HG02852 (cell line): ENCODE data around the gene CNTNAP2.
"Not testable (repeated sequence)": the region's sequence is repeated elsewhere in the genome, so short reads cannot be mapped to it uniquely, and the experiment has no call there.

Source experiments
- ATAC-seq: cut with Tn5 transposase; IDR thresholded peaks from one replicate; pipeline ENCODE4 v1.9.1; 2021; ENCODE audit warnings: mild to moderate bottlenecking, moderate library complexity; ENCODE audit not compliant: unreplicated experiment

The CNTNAP2 gene

DNA sequence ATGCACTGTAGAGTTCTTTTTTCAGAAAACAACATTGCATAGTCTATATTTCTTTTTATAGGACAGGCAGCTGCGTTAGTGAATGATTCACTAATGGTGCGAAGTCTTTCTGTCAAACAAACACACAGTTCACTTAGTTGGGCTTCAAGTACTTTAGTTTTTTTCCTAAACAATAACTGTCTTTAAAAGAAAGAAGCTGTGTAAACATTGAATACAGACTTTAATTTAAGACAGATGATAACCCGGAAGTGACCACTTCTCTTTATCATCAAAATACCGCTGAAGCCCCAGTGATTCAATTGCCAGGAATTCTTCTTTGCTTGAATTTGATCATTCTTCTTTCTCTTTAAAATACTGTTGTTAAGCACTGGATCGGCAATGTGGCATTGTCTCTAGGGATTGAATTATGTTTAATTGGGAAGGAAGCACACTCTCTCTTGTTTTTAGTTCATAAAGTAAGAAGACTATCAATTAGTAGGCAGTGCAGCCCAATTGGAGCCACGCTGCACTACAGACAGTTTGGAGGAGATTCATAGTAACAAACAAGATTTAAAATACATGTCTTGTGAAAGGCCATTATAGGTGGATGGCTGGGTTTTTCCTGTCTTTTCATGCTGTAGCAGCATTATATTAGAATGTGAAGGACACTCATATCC is 30.4 kb downstream of the CNTNAP2 start:
- no peak for ATAC-seq

DNA sequence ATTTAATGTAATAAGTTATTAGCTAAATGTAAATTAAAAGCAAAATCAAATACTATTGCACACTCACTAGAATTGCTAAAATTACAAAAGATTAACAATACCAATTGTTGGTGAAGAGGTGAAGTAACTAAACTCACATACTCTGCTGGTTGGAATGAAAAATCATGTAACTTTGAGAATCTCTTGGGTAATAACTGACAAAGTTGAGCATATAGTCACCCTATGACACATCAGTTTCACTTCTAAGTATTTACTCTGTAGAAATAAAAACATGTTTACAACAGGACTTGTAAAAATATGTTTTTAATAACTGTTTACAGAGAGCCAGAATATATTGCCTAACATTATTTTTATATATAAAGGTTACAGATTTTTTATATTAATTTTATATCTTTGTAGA is 33.6 kb downstream of the CNTNAP2 start:
- no peak for ATAC-seq

DNA sequence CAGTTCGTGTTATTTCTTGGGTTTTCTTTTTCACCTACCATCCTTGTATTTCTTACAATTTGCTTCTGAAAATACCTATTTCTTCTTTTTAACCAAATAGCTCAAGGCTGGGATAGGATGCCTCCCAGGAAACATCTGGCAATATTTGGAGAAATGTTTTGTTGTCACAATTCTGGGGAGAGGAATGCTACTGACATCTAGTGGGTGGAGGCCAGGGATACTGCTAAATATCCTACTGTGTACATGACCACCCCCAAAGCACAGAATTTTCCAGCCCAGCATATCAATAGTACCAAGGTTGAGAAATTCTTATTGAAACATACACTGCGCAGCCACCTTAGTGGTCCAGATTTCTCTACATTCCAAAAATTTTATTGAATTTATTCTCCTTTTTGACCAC is 55.5 kb downstream of the CNTNAP2 start:
- ATAC-seq, result no peak

DNA sequence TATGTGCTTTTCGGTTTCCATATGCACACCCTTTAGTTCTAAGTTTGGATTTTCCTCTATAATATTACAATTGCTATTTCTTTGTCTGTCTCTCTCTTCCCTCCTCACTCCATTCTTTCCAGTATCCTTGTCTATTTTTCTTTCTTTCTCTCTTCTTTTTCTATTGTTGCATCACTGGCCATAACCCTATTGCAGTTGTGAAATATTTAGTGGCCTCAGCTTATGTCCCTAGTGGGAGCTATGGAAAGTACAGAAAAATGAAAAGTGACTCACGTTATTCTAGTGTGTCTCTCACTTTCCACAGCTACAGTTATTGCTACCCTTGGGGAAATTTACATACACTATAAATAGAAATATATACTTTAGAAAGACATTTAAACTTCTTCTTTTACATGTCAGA is 59.1 kb downstream of the CNTNAP2 start:
- ATAC-seq, result no peak

DNA sequence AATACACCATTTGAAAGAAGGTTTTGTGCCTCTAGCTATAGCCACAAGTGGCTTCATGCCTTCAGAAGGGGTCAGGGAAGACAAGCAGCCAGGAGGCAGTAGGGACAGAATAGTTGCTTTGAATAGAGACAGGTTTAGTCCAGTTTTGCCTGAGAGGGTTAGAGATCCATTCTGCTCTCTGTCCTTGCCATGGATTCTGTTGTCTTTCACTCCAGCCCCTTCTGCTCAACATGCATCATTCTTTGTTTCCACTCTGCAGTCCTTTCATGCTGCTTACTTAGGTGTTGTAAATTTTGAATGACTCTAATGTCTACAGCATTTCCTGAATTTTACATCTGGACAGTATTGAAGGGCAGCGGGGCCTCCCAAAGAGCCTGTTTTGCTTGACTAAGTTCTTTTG is 60.3 kb downstream of the CNTNAP2 start:
- ATAC-seq, result no peak

DNA sequence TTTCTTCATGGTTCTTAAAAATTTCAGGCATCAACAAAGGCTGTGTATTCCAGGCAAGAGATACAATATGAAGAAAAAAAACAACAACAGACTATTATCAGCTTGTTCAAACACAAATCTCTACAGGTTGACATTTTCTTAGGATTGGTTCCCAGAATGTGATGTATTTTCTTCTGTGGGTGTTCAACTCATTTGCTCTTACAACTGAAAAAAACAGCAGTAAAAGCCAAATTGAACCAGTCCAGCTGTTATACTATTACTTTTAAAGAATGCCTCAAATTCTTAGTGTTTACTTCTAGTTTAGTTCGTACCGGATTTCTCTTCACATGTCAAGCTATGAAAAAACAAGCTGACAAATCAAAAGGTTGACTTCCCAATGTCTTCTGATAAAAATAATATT is 60.7 kb downstream of the CNTNAP2 start:
- ATAC-seq, result no peak

DNA sequence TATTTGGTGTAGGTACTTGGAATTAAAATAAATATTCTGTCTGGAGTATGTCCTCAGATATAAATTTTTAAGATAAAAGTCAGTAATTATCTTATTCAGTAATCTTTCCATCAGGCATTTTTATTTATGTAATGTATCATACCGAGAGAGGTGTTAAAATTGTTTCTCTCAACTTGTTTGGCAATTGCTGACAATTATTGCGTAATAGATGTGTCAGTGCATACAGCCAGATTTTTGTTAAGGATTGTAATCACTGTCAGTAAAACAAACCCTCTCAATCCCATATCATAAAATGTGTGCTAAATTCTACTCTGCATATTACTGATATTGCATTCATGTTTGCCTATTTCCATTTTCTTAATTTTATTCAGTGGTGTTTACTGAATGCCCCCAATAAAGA is 69.2 kb downstream of the CNTNAP2 start:
- no peak for ATAC-seq

DNA sequence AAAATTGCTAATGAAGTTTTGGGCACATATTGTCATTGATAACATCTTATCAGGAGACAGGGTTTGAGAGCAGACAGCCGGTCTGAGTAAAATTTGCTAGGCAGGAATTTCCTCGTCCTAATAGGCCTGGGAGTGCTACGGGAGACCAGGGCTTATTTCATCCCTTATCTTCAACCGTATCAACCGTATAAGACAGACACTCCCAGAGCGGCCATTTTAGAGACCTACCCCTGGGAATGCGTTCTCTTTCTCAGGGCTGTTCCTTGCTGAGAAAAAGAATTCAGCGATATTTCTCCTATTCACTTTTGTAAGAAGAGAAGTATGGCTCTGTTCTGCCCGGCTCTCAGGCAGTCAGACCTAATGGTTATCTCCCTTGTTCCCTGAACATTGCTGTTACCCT is 74.8 kb downstream of the CNTNAP2 start:
- ATAC-seq, result not testable (repeated sequence)

DNA sequence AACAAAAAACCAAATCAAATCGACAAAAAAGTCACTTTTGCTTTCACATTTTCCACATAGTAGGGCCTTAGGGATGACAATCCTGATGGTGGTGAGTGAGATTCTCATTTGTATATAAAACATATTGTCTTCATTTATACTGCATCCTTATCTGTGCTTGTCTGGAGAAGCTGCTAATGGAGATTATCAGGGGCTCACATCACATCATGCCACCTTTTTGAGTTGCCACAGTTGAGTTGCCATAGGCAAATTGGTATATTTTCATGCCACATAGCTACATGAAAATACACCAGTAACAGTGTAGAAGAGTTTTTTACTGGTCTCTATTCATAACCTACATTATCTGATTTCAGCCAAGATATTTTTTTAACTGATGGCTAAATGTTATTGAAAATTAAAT is 85.3 kb downstream of the CNTNAP2 start:
- no peak for ATAC-seq

DNA sequence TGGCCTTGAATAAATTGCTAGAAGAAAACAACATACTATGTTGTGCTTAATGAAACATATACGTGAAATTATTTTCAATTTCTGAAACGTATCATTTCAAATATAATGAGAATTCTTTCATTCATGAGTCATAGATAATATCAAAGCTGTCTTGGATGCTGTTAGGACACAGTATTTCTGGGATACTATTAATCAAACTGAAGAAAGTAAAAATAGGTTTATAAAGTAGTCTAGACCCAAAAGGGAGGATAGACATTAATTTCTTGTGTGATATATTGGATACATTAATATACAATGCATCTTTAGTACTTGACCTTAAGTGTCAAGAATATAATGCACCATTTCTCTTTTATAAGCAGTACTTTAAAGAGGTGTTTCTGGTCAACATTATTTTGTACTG is 89.7 kb downstream of the CNTNAP2 start:
- no peak for ATAC-seq

DNA sequence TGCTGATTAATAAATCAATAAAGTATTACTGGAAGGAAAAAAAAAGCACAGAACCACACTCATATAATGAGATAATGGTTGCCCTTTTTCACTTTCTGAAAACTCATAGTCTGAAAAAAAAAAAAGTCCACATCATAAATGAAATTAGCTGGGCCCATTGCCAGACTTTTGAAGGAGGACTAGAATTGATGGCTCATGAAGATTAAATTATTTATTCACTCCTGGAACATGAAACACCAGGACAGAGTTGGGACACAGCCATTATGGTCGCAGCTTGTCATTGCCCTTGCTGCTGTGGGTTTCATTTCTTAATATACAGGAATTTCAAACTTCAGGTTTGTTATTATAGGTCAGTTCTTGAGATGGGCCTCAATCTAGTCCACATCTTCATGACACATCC is 91.9 kb downstream of the CNTNAP2 start:
- ATAC-seq, result no peak

DNA sequence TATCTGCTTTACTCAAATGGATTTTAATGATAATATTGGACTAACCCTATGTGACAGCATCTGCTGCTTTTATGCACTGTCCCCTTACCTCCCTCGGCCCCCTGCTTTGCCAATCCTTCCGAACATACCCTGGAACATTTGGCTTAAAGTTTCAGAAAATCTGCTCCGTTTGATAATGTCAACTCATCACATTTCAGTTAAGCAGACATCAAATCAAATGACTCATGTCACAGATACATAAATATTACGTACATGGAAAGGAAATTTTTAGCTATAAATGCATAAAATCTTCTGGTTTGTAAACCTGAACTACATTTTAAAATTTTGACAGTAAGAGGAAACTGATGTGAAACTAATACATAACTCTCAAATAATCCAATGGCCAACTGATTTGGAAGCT is 98.2 kb downstream of the CNTNAP2 start:
- ATAC-seq, result no peak

DNA sequence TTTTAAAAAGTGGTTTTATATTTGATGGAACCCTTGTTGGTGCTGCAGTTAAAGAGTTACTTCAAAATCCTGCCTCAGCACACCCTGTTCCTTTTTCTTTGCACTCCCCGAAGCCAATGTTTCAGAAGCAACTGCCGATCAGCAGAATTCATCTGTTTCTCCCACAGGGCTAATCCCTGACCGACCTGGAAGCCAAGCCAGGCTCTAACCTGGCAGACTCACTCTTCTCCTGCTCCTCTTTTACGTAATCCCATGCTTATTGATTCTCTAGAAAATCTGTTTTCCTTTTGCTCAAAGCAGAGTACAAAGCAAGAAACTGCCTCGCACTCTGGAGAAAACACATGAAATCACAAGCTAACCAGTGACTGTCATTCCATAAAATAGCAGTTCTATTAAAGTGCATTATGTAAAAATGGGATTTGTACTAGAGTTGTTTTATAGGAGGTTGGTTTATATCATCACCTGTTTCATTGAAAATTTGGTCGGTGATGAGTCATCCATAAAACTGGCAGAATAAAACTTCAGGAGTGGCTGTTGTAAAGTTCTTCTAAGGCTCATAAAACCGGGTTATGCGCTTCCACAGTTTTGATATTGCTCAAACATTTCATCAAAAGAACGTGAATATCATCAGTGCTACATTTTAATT is 99.9 kb downstream of the CNTNAP2 start:
- no peak for ATAC-seq

DNA sequence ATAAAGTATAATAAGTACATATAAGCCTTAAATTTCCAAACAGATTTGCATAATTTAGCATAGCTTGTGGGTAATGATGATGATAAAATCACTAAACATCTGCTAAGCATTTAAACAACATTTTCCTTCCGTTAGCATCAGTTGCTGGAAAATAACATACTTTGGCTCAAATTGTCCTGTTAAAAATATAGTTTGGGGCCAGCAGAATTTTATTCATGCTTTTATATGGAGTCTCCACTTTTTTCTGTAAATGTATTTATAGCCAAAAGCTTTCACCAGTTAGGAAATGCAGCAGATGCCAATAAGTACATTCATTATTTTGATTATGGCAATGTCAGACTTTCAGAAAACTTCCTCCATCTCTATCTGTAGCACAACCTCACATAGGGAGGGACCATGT is 107.2 kb downstream of the CNTNAP2 start:
- ATAC-seq, result no peak

DNA sequence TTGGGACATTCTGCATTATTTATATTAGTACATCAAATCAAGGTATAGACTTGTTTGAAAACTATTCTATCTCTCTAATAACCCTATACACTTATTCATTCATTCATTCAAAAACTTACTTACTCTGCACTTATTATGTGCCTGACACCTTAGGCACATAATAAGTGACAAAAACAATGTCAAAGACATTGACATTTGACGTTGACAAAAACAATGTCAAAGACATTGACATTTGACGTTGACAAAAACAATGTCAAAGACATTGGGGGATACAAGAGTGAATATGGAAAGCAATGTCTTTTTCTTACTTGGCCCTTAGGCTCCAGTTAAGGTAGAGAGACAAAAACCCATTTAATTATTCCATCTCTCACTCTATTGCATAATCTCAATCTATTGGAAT is 116.0 kb downstream of the CNTNAP2 start:
- ATAC-seq, result no peak

DNA sequence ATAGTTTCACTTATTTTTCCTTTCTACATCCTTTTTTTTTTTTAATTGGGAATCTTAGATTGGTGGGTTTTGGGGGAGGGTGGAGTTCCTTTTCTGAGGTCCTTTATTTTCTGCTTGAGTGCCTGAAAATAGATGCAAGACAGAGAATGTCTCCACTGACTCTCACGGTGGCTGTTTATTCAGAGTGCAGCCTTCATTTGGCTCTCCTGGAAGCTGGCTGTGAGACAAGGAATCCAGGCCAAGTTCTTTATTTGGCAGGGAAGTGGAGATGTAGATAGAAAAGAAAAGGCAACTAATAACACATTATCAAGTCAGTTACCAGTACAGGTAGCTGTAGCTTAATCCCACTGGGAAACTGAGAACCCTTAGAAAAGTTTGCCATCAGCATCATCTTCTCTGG is 118.6 kb downstream of the CNTNAP2 start:
- no peak for ATAC-seq

DNA sequence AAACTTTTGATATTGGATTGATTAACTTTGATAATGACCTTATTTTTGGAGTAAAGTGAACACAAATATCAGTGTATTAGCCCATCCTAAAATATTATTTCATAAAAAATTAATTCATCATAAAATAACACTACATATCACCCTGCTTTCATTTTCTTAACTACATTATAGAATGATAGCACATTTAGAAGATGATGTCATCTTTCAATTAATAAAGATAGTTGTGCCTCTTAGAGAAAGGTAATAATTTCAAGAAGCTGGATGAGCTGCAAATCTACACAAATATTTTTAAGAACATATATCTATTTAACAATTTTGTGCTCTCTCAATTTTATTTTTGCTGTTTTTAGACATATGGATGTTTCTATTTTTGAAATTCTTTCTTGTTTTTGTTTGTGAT is 126.1 kb downstream of the CNTNAP2 start:
- ATAC-seq, result no peak

DNA sequence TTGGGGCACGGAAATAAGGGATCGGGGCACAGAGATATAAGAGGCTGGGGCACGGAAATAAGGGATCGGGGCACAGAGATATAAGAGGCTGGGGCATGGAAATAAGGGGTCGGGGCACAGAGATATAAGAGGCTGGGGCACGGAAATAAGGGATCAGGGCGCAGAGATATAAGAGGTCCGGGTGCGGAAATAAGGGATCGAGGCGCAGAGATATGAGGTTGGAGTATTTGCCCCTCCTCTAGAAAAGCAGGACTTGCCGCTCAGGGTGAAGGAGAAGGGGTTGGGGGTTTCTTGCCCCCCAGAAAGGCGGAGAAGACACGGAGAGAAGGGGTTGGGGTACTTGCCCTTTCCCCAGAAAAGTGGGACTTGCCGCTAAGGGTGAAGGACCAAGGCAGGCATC is 131.4 kb downstream of the CNTNAP2 start:
- not testable (repeated sequence) for ATAC-seq

DNA sequence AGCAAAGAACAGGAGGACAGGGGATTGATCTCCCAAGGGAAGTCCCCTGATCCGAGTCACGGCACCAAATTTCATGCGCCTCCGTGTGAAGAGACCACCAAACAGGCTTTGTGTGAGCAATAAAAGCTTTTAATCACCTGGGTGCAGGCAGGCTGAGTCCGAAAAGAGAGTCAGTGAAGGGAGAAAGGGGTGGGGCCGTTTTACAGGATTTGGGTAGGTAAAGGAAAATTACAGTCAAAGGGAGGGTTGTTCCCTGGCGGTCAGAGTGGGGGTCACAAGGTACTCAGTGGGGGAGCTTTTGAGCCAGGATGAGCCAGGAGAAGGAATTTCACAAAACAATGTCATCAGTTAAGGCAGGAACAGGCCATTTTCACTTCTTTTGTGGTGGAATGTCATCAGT is 132.1 kb downstream of the CNTNAP2 start:
- not testable (repeated sequence) for ATAC-seq

DNA sequence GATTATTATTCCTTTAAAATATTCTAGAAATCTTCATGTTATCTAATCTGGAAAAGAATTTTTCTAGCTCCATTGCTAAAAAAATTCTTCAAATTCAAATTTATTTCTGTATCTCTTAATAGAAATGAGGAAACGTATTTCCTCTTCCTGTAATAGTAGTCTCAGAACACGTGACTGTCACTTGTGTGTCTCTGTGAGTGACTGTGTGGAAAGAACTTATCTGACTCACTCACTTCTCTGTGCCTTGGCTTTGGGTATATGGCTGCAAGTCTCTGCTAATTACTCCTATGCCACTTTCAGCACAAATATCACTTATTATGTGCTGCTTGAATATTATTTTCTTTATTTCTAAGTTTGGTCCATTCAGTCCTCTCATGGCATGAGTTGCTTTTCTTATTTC is 132.7 kb downstream of the CNTNAP2 start:
- ATAC-seq, result no peak

DNA sequence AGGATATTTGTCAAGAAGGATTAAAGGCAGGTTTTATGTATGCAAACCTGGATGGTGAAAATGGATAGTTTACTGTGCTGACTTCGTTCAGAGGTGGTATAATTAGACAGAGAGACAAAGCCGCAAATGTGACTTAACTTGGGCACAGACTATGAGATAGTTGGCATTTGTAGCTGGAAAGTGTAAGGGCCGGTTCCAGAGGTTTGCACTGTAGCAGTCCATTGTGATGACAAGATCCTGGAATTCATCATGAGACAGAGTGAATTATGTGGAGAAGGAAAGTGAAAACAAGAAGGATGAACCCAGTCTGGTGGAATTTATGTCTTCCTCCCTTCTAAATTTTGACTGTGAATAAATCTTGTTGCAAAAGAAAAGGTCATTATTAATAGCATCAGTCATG is 139.0 kb downstream of the CNTNAP2 start:
- ATAC-seq, result no peak

DNA sequence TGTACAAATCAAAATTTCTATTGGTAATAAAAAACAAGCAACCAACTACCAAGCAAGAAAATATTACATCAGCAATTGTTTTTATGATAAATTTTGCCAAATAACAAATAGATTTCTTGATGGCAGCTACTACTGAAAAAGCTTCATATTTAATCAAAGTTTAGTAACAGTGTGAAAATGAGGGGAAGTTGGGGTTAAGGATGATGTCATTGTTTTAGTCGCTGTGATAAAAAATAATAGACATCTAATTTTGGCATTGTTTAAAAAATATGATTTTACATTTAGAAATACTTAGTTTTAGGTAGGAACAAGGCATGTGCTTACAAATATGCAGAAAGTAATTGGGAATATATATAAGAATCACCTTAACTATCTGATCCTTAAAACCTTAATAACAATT is 145.9 kb downstream of the CNTNAP2 start:
- no peak for ATAC-seq

DNA sequence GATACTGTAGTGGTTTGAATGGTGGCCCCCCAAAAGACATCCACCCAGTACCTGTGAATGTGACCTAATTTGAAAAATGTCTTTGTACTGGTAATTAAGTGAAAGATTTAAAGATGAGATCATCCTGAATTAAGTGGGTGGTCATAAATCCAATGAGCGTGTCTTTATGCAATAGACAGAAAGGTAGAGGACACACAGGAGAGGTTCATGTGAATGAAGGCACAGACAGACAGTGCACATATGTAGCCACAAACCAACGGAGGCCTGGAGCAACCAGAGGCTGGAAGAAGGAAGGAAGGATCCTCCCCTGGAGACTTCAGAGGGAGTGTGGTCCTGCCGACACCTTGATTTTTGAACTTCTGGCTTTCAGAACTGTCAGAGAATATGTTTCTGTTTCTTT is 160.3 kb downstream of the CNTNAP2 start:
- no peak for ATAC-seq
